HUDEP-2 (cell line): ENCODE results near the gene FBP2.
"Not testable (repeated sequence)": the region's sequence is repeated elsewhere in the genome, so short reads cannot be mapped to it uniquely, and the experiment has no call there.

Source experiments
- DNase-seq, 76 experiments: peaks; one replicate each; lab custom pipeline; 2025; ENCODE audit not compliant: unreplicated experiment in 76 of 76; lab: John Stamatoyannopoulos, UW

The FBP2 gene

DNA sequence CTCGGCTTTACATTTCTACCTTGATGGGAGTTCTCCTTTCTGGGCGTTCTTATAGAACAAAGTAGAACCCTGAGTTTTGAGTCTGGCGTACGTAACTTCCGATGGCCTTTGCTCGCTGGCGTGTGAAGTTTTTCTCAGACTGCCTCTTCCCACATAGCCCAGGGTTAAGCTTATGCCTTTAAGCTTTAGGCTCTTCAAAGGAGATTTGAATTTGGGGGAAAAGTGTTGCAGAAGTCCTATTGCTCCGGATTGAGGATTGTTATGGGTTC is 13.7 kb upstream of the FBP2 start:
- DNase-seq = no peak

DNA sequence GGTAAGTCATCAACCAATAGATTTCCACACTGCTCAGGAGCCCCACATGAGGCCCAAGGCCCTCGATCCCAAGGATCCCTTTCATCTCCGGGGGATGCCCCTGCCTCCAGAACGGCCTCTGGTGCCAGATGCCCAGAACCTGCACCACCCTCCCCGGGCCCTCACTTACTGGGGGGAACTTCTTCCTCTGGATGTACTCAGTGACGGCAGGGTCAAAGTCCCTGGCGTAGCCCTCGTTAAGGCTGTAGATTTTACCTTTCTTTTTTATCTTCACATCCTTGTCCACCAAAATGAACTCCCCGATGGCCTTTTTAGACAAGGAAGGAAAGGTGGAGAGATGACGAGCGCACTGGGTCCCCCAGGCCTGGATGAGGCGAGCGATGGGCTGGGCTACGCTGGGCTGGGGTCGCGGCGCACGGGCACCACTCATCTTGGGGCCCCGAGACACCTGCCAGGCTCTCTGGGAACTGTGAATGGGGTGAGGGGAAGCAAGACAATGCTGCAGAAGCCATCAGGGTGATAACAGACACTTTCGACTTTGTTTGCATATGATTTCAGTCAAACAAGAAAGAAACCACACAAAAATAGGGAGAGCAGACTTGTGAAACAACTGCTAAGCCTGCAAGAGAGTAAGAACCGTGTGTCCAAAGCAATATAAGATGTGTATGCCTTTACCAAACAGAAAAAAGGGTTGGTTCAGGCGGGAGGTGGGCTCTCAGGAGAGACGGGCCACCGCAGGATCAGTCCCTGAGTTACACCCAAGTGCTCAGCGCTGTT is 13.2 kb upstream of the FBP2 start:
- no peak for DNase-seq

DNA sequence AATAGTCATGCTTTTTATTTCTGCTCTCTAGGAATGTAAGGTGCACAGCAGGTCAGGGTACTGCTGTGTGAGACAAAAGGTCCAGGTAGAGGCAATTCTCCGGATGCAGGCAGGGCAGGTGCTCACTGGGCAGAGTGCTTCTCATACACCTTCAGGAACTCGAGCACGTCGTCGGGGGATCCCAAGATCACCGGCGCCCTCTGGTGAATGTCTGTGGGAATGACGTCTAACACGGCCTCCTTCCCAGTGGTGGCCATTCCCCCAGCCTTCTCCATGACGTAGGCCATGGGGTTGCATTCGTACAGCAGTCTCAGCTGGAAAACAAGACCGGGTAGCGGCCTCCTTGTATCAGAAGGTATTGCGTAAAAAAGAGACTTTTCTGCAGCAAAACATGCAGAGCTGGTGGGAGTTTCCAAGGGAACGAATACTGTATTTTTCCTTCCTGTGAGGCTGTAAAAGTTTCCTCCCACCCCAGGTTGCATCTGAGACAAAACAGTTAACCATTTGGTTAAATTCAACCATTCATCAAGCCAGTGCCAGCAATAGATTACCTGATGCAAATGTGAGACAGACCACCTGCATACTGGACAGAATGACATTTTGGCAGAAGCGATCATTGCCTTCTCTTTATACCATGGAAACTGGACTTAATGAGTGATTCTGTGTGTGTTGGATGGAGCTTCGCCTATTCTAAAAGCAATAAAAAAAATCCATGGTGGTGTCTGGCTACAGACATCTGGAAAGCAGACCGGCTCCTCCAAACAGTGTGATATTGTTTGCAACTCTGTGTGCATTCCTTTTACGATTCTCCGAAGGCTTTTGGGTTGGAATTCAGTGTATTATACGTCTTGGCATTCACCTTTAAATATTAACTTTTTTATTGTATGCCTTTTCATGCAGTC is 9.9 kb upstream of the FBP2 start:
- peak in 58 of 76 experiments; percentile 4 to 67 (median 34) for DNase-seq

DNA sequence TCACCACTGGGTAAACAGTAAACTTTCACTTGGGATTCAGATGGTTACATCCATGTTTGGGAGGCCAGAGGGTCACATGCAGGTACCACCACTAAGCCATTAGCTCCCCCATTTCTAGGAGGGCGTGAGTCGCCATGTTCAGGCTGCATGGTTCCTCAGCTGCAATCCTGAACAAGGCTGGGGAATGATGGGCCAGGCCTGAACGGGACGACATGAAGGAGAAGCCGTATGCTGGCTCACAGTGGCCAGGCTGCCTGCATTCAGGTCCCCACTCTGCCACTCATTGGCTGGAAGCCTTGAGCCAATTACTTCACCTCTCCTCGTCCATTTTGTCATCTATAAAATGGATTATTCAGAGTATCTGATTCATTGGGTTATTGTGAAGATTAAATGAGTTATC is 9.0 kb upstream of the FBP2 start:
- DNase-seq = no peak

DNA sequence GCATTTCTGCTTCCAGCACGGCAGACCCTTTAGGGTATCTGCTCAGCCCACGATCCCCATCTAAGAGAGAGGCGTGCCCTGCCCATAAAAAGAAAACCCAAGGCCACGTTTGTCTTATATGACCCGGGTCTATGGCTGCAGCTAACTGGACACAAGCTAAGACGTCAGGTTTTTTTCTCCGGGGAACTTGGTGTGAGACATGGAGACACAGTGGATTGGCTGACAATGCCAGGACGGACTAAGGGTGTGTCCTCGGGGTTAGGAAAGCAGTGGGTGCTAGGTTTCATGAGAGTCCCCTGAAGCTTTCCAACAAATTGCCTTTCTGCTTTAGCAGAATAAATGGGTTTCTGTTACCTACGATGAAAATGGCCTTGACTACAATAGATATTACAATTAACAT is 7.1 kb upstream of the FBP2 start:
- no peak for DNase-seq

DNA sequence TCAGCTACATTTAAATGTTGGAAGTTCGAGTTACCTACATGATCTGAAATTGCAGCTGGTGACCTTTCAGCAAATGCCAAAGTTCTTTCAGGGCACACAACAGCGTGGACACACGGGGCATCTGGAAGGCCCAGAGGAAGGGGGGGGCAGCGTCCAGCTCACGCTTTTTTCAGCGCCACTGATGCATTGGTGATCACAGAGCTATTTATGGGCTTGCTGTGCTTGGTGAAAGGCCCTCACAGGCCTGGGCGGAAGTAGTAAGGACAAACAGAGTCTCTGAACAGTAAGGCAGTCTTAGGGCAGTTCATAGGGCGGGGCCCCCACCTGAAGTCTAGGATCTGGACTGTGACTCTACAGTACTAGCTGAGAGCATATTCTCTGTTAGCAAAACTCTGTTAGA is 6.6 kb upstream of the FBP2 start:
- no peak for DNase-seq

DNA sequence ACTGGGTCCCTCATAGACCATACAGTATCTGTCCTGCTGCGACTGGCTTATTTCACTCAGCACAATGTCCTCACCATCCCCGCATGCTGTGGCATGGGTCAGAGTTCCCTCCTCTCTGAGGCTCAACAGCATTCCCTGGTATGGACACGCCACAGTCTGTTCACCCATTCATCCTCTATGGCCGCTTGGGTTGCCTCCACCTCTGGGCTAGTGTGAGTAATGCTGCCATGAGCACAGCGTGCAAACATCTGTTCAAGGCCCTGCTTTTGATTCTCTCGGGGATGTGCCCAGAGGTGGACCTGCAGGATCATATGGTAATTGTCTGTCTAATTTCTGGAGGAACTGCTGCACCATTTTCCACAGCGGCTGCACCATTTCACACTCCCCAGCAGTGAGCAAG is 5.5 kb upstream of the FBP2 start:
- DNase-seq = no peak

DNA sequence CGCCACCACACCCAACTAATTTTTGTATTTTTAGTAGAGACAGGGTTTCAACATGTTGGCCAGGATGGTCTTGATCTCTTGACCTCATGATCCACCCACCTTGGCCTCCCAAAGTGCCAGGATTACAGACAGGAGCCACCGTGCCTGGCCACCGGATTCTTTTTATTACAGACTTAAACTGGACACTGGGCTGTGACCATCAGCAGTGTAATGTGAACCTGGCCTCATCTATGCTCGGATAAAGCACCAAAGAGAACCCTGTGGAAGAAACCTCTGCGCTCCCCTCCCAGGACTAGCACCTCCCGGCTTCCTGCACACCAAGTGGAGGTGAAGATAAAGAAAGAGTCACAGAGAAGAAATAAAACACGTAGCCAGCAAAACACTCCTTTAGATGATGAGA is 941 bp downstream of the FBP2 start:
- not testable (repeated sequence) for DNase-seq

DNA sequence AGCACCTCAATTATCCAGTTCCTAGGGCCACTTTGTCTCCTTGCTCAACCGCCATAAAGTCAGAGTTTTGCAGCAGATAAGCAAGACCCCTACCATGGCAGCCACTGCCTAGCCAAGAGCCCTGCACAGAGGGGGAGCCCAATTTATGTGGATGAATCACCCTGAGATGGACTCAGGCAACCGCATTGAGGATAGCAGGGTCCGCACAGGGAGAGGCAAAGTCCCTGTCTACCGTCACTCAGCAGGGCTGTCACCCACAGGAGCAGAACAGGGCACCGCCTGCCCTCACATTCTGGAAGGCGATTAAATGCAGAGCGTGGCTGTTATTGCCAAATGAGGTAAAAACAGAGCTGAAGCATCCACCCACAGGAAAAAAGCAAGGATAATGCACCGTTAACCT is 1.7 kb downstream of the FBP2 start:
- DNase-seq = no peak

DNA sequence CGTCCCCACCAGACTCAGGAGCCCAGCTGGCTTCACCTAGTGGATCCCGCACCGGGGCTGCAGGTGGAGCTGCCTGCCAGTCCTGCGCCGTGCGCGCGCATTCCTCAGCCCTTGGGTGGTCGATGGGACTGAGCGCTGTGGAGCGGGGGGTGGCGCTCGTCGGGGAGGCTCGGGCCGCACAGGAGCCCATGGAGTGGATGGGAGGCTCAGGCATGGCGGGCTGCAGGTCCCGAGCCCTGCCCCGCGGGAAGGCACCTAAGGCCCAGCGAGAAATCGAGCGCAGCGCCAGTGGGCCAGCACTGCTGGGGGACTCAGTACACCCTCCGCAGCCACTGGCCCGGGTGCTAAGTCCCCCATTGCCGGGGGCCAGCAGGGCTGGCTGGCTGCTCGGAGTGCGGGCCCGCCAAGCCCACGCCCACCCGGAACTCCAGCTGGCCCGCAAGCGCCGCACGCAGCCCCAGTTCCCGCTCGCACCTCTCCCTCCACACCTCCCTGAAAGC is 2.5 kb downstream of the FBP2 start:
- not testable (repeated sequence) for DNase-seq

DNA sequence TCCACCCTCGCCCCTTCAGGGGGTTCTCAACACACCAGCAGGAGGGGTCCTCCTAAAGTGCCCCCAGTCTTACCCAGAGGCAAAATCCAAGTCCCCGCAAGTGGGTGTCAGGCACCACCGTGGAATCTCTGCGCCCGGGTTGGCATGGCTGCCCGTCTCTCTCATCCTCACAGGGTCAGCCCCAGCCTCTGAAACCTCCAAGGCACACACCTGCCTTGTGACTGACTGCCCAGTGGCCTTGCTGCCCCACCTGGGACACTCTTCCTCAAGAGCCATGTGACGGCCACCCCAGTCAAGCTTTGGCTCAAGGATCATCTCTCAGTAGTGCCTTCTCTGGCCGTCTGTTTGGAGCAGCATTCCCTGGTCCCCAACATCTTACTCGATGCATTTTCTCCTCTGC is 4.9 kb downstream of the FBP2 start:
- no peak for DNase-seq

DNA sequence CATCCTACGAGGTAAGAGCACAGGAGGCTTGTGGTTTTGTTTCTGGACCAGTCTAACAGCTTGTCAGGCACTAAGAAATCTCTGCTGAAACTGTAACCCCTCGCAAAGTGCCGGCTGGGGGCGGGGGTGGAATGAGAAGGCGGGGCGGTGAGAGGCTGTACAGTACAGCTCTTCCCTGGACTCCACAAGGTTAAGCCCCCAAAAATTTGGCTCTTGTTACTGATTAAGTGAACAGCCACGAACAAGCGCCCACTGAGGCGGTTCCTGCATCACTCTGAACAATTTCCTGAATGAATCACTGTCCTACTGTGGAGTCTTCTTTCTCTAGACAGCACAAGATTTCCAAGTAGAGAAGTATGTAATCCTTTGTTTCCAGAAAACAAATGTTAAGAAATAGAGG is 6.8 kb downstream of the FBP2 start:
- no peak for DNase-seq

DNA sequence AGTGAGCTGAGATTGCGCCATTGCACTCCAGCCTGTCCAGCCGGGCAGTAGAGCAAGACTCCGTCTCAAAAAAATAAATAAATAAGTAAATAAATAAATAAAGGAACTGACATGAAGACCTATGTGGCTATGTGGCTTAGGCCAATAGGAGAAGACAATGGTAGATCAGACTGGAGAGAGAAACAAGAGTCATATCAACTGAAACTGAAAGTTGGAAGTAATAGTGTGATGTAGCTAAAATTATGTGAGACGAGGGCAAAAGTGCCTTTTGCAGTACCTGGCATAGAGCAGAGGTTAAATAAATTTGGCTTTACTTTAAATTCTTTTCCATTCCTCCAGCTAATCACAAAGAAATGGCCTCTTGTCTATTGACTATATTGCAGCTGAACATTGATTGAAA is 7.3 kb downstream of the FBP2 start:
- DNase-seq = no peak

DNA sequence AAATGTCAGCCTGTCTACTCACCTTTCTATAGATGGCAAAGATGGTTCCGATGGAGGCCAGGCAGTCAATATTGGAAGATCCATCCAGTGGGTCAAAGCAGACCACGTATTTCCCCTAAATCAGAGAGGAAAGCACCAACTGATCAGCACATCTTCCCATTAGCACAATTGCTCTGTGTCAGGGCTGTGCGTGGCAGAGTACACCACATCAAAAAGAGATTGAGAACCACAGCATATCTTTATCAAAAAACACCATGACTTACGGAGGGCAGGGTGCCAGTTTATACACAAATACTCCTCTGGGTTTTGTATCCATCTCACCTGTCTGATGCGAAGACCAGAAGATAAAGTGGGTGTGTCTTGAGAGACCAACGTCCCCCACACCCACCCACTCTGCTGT is 9.1 kb downstream of the FBP2 start:
- DNase-seq = peak in 1 of 76 experiments; percentile 2

DNA sequence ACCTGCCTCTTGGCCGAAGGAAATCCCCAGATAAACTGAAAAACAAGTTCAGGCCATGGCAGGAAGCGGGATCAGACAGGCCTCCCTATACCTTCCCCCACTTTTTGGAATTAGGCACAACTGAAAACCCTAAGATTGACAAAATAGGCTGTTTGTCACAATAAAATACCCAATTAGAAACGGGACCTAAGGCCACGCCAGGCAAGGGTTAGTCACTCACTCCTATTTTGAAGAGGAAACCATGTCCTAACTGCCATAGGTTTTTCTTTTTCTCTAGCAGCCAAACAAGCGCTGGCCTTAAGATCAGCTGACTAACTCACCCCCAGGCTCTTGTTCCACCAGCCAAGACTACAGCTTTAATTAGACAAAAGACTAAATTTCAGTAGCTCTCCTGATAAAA is 11.9 kb downstream of the FBP2 start:
- no peak for DNase-seq

DNA sequence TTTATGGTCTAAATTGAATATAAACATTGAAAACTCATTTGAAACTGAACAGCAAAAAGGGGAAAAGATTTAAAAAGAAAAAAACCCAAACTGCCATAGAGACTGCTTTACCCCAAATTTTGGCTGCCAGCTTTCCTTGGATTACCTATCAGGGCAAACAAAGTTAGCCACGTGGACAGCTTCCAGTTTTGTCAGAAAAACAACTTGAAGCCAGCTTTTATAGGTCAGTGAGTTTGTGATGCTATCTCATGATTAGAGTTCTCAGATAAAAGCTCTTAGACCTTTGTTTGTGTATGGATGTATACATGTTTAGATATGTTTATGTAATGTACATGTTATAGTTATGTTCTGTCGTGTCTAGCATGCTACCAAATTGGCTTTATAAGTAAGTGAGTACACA is 16.1 kb downstream of the FBP2 start:
- no peak for DNase-seq

DNA sequence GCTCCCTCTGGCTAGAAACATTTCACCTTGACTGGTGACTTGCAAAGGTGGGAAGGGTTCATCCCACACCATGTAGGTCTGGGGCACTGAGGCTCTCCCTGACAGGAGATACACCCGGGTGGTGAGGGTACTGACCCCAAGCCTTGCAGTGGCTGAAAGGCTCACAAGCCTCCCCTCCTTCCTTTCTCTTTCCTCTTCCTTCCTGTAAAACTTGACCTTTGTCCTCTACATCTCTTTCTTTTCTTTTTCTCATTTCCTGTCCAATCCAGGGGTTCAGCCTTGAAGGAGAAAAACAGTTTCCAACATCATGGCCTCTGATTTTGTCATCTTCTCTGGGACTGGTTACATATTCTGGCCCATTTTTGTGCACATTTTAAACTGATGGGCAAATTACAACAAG is 16.6 kb downstream of the FBP2 start:
- no peak for DNase-seq

DNA sequence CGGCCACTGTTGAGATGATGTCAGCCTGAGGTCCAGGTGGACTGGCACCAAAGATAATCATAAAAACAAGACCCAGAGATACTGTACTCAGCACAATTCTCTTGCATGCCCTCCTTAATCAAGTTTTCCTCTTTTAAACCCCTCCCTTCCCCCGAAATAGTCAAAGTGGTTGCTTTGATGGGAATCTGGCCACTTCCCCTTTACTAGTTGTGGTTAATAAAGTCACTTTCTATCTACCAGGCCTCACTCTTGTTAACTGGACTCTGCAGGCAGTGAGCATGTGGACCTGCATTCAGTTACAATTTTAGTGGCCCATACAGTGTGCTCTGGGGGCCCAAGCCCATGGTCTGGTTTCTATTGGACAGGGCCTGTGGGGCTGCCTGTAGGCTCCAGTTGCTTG is 17.5 kb downstream of the FBP2 start:
- no peak for DNase-seq

DNA sequence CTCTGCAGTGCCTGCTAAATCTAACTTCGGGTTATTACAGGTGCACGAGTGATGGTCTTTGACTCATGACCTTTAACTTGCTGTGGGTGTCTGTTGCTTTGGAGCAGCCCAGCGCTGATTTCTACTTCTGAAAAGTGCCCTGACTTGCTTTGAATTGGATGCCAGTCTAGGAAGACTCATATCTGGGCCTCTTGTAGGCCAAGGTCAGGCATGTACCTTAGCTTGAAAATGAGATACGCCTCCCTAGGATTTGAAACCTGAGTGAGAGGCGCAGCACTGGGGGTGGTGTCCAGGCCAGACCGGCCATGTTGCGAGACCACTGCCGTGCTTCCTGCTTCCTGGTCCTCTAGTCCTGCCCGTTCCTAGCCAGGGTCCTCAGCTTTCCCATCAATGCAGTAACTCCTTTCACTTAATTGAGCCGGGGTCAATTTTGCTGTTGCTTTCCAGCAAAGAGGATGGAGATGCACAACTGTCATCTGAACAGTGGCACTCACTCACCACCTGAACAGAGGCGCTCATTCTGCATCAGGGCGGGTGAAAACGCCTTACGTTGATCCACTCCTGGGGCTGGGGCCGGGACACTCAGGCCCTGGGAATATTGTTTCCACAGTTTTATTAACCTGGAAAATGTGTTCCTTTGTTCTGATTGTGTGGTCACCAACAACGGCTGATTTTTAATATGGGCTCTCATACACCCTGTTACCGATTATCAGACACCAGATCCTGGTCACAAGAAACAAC is 24.5 kb downstream of the FBP2 start:
- no peak for DNase-seq

DNA sequence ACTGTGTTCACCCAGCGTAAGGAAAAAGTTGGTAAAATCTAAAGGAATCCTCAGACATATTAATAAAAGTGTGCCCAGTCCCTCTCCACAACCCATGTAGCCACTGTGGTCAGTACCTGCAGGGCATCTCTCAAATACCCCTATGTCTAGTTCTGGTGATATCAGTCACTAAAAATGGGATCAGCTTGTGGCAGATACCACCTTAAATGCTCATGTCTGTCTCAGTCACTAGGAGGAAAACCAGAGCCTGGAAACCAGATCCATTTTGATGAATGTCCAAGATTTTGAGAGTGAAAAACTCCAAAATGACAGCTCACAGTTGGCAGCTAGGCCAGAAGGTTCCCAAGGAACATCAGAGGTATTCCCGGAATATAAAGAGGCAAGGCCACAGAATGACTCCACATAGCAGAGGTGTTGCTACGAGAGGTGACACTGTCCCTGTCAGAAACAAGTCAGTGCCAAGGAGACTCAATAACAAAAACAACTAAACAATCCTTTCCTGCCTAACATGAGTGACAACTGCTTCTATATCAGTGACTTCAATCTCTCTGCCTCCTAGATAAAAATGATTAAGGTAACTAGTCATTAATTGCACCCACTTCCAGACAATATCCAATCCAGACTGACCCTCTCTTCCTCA is 25.3 kb downstream of the FBP2 start:
- no peak for DNase-seq

DNA sequence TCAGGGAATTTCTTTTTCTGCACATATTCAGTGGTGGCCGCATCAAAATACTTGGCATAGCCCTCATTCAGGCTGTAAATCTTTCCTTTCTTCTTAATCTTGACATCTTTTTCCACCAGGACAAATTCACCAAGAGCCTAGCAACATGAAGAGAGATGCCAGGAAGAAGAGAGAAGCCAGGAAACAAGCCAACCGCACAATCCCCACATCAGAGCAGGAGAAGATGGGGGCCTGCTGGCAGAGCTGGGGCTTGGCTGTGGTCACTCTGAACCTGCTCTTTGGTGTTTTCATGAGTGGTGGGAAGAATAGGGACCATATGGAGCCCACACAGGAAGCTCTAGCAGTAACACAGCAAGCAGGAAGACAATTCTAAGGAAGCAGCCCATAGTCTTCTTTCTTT is 26.4 kb downstream of the FBP2 start:
- DNase-seq = no peak
